GM12878 (cell line): ENCODE data around the gene GBA2. TPM values are rescaled to one million over a fixed set of nuclear protein-coding genes. Genes with fewer than 3 reads are reported as not detected.

Experiments used
- ATF3 ChIP-seq: IDR thresholded peaks from 2 replicates; pipeline ENCODE4 v1.6.1; 2011; ENCODE audit warnings: low read depth, mild to moderate bottlenecking, low read length, moderate library complexity, borderline replicate concordance; ENCODE audit errors: extremely low read depth
- BACH1 ChIP-seq: fragments of 450-650 bp; IDR thresholded peaks from 2 replicates; pipeline ENCODE4 v1.6.1; 2017; ENCODE audit warnings: mild to moderate bottlenecking, borderline replicate concordance
- BHLHE40 ChIP-seq, 2 experiments: fragments of 450-650 bp in 1 of 2; IDR thresholded peaks; 2 replicates each; pipeline ENCODE4 v1.6.1; 2011 to 2017; ENCODE audit warnings: low read depth in 2 of 2, borderline replicate concordance in 1 of 2, improper control_type of control experiment in 1 of 2, low read length in 1 of 2, mild to moderate bottlenecking in 1 of 2
- BMI1 ChIP-seq: fragments of 450-650 bp; IDR thresholded peaks from 2 replicates; pipeline ENCODE4 v1.6.1; 2016; ENCODE audit warnings: mild to moderate bottlenecking, moderate library complexity, borderline replicate concordance
- CBFB ChIP-seq: IDR thresholded peaks from 2 replicates; pipeline ENCODE4 v1.6.1; 2016; ENCODE audit warnings: antibody characterized with exemption, low read depth
- CHD2 ChIP-seq: IDR thresholded peaks from 2 replicates; pipeline ENCODE4 v1.6.1; 2011; ENCODE audit warnings: low read depth, low read length, improper control_type of control experiment, borderline replicate concordance
- CREM ChIP-seq: IDR thresholded peaks from 2 replicates; pipeline ENCODE4 v1.6.1; 2014; ENCODE audit warnings: antibody characterized with exemption, low read depth
- DPF2 ChIP-seq: fragments of 450-650 bp; IDR thresholded peaks from 2 replicates; pipeline ENCODE4 v1.6.1; 2017; ENCODE audit warnings: mild to moderate bottlenecking
- EP300 ChIP-seq, 2 experiments: fragments of 150-350 bp in 1 of 2; IDR thresholded peaks; 2 replicates each; pipeline ENCODE4 v1.6.1; 2011 to 2012; ENCODE audit warnings: low read depth in 2 of 2, low read length in 2 of 2, borderline replicate concordance in 1 of 2, improper control_type of control experiment in 1 of 2, inconsistent platforms in 1 of 2; ENCODE audit not compliant: control insufficient read depth in 1 of 2
- GABPA ChIP-seq: IDR thresholded peaks from 2 replicates; pipeline ENCODE4 v1.6.1; 2014; ENCODE audit warnings: antibody characterized with exemption, low read depth, mild to moderate bottlenecking, inconsistent platforms
- IKZF1 ChIP-seq: fragments of 450-650 bp; conservative IDR thresholded peaks from 2 replicates; pipeline ENCODE4 v1.6.1; 2017; ENCODE audit warnings: antibody characterized with exemption, mild to moderate bottlenecking
- MTA2 ChIP-seq: fragments of 450-650 bp; IDR thresholded peaks from 2 replicates; pipeline ENCODE4 v1.6.1; 2016; ENCODE audit warnings: low read depth, mild to moderate bottlenecking, moderate library complexity
- NBN ChIP-seq: fragments of 450-650 bp; IDR thresholded peaks from 2 replicates; pipeline ENCODE4 v1.6.1; 2016
- PBX3 ChIP-seq: IDR thresholded peaks from 2 replicates; pipeline ENCODE4 v1.6.1; 2011; ENCODE audit warnings: mild to moderate bottlenecking, low read depth, low read length, moderate library complexity; ENCODE audit not compliant: insufficient replicate concordance
- PKNOX1 ChIP-seq: fragments of 450-650 bp; IDR thresholded peaks from 2 replicates; pipeline ENCODE4 v1.6.1; 2016; ENCODE audit warnings: mild to moderate bottlenecking
- POLR2A ChIP-seq: IDR thresholded peaks from 2 replicates; pipeline ENCODE4 v1.6.1; 2011; ENCODE audit warnings: low read depth, mild to moderate bottlenecking, low read length
- POLR2AphosphoS5 ChIP-seq: IDR thresholded peaks from 2 replicates; pipeline ENCODE4 v1.6.1; 2011; ENCODE audit warnings: mild to moderate bottlenecking, low read length, inconsistent platforms
- POU2F2 ChIP-seq: IDR thresholded peaks from 3 replicates; pipeline ENCODE4 v1.6.1; 2011; ENCODE audit warnings: low read depth, mild to moderate bottlenecking, low read length, borderline replicate concordance
- TARDBP ChIP-seq: IDR thresholded peaks from 2 replicates; pipeline ENCODE4 v1.6.1; 2016; ENCODE audit warnings: borderline replicate concordance
- WRNIP1 ChIP-seq: IDR thresholded peaks from 2 replicates; pipeline ENCODE4 v1.6.1; 2011; ENCODE audit warnings: low read depth, low read length, improper control_type of control experiment, borderline replicate concordance
- polyA plus RNA-seq, 11 experiments: library from polyadenylated mRNA; depleted of rRNA in 4 of 11; unstranded in 6 of 11; stranded (reverse) in 5 of 11; fragments of >200 nt; fragmentation: Nextera tagmentation in 4 of 11; fragmentation: Illumina TruSeq in 1 of 11; extraction: Ambion mirVana in 4 of 11; extraction: Trizol in 1 of 11; gene quantifications; 1 replicate in 1 of 11; 2 replicates in 10 of 11; pipeline versions ENCODE4 v1.2.1 to v1.2.3, GENCODE V29; 2011 to 2016; ENCODE audit warnings: inconsistent platforms in 2 of 11, missing spikeins in 2 of 11, low read depth in 1 of 11
- total RNA-seq, 4 experiments: library from RNA; depleted of rRNA in 3 of 4; stranded (reverse); fragments of >200 nt in 3 of 4; fragmentation: Illumina TruSeq in 1 of 4; extraction: Trizol in 1 of 4; gene quantifications; 2 replicates each; pipeline versions ENCODE4 v1.2.1 to v1.2.3, GENCODE V29; 2013 to 2021
- TF ChIP-seq, protein P1 (sequence below): fragments of 450-650 bp; IDR thresholded peaks from 2 replicates; pipeline ENCODE4 v1.6.1; 2016; ENCODE audit warnings: mild to moderate bottlenecking
- TF ChIP-seq, protein P2 (sequence below): fragments of 450-650 bp; formaldehyde crosslinking; IDR thresholded peaks from 2 replicates; pipeline ENCODE4 v1.4.0; 2020; ENCODE audit warnings: mild to moderate bottlenecking, moderate library complexity

Gene GBA2
- total and polyA plus RNA-seq, 10 of the 15 experiments (the other 5 are each of a cell fraction or from before 2014, with no cell fraction given), result 15.3 to 45.1 (median 29.1) TPM

GRCh38 chr9:35728041-35728971 lies 20.7 kb downstream of the GBA2 start (continued):
- peak; percentile 53; the same call in 1 of the 2 replicates for TF ChIP-seq DPF2
- TF ChIP-seq CBFB, result peak; percentile 78
- 0 out of 2 replicates have a peak, but pooled peaks have one; percentile 23 for TF ChIP-seq BACH1
- TF ChIP-seq CHD2, result peak; percentile 75; the same call in 1 of the 2 replicates
- TF ChIP-seq PKNOX1, result peak; percentile 86
- TF ChIP-seq POLR2A, result peak; percentile 72
- TF ChIP-seq NBN, result peak; percentile 85
- peak; percentile 70; the same call in 2 of the 3 replicates for TF ChIP-seq POU2F2
- no peak for TF ChIP-seq ATF3
- no peak for TF ChIP-seq BHLHE40 (IDR thresholded peaks at IDR 0.05; ENCODE audit: borderline replicate concordance in 1 of 2, low read depth in 2 of 2, low read length in 1 of 2)
- peak; percentile 81; the same call in 1 of the 2 replicates for TF ChIP-seq WRNIP1
- peak; percentile 96 for TF ChIP-seq POLR2AphosphoS5
- peak; percentile 56 for TF ChIP-seq IKZF1
- peak; percentile 52; the same call in 1 of the 2 replicates for TF ChIP-seq CREM
- TF ChIP-seq EP300 (IDR thresholded peaks at IDR 0.05; ENCODE audit: borderline replicate concordance in 1 of 2, control insufficient read depth in 1 of 2, low read depth in 2 of 2, low read length in 2 of 2), result peak in 1 of 2 experiments; percentile 52; a peak in 1 of 4 replicates
- TF ChIP-seq PBX3, result peak; percentile 74
- TF ChIP-seq, protein P1, sequence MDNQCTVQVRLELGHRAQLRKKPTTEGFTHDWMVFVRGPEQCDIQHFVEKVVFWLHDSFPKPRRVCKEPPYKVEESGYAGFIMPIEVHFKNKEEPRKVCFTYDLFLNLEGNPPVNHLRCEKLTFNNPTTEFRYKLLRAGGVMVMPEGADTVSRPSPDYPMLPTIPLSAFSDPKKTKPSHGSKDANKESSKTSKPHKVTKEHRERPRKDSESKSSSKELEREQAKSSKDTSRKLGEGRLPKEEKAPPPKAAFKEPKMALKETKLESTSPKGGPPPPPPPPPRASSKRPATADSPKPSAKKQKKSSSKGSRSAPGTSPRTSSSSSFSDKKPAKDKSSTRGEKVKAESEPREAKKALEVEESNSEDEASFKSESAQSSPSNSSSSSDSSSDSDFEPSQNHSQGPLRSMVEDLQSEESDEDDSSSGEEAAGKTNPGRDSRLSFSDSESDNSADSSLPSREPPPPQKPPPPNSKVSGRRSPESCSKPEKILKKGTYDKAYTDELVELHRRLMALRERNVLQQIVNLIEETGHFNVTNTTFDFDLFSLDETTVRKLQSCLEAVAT, result peak; percentile 83
- no peak for TF ChIP-seq TARDBP
- no peak for TF ChIP-seq GABPA
- TF ChIP-seq, protein P2, sequence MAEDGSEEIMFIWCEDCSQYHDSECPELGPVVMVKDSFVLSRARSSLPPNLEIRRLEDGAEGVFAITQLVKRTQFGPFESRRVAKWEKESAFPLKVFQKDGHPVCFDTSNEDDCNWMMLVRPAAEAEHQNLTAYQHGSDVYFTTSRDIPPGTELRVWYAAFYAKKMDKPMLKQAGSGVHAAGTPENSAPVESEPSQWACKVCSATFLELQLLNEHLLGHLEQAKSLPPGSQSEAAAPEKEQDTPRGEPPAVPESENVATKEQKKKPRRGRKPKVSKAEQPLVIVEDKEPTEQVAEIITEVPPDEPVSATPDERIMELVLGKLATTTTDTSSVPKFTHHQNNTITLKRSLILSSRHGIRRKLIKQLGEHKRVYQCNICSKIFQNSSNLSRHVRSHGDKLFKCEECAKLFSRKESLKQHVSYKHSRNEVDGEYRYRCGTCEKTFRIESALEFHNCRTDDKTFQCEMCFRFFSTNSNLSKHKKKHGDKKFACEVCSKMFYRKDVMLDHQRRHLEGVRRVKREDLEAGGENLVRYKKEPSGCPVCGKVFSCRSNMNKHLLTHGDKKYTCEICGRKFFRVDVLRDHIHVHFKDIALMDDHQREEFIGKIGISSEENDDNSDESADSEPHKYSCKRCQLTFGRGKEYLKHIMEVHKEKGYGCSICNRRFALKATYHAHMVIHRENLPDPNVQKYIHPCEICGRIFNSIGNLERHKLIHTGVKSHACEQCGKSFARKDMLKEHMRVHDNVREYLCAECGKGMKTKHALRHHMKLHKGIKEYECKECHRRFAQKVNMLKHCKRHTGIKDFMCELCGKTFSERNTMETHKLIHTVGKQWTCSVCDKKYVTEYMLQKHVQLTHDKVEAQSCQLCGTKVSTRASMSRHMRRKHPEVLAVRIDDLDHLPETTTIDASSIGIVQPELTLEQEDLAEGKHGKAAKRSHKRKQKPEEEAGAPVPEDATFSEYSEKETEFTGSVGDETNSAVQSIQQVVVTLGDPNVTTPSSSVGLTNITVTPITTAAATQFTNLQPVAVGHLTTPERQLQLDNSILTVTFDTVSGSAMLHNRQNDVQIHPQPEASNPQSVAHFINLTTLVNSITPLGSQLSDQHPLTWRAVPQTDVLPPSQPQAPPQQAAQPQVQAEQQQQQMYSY, result no peak
- no peak for TF ChIP-seq BMI1
- peak; percentile 37; the same call in 1 of the 2 replicates for TF ChIP-seq MTA2
